Immature natural killer cell (primary cell): ENCODE data around the gene SAMD4B. TPM values are rescaled to one million over a fixed set of nuclear protein-coding genes. Genes with fewer than 3 reads are reported as not detected.

Experiments
- DNase-seq, 3 donors: peaks; one replicate each; pipeline ENCODE4 v3.0.0; 2022; ENCODE audit warnings: mixed read lengths in 1 of 3
- H3K27ac Mint-ChIP-seq, 6 donors: one replicate each; pipeline ENCODE4 v1.8.0; 2020; ENCODE audit warnings: mixed read lengths in 6 of 6, mild to moderate bottlenecking in 5 of 6, inconsistent platforms in 4 of 6, moderate library complexity in 3 of 6
- H3K27me3 Mint-ChIP-seq, 3 donors: one replicate each; pipeline ENCODE4 v1.8.0; 2020 to 2021; ENCODE audit warnings: low read depth in 3 of 3, mild to moderate bottlenecking in 3 of 3, mixed read lengths in 3 of 3, moderate library complexity in 3 of 3, inconsistent platforms in 1 of 3
- H3K36me3 Mint-ChIP-seq, 3 donors: one replicate each; pipeline ENCODE4 v1.8.0; 2020; ENCODE audit warnings: mixed read lengths in 3 of 3, inconsistent platforms in 2 of 3, mild to moderate bottlenecking in 2 of 3
- H3K4me1 Mint-ChIP-seq, 2 donors: one replicate each; pipeline ENCODE4 v1.8.0; 2020; ENCODE audit warnings: inconsistent platforms in 2 of 2, mild to moderate bottlenecking in 2 of 2, mixed read lengths in 2 of 2, moderate library complexity in 1 of 2
- H3K4me3 Mint-ChIP-seq, 5 donors: one replicate each; pipeline ENCODE4 v1.8.0; 2020; ENCODE audit warnings: mild to moderate bottlenecking in 5 of 5, mixed read lengths in 5 of 5, inconsistent platforms in 3 of 5, moderate library complexity in 3 of 5
- H3K9me3 Mint-ChIP-seq, 6 donors: one replicate each; pipeline ENCODE4 v1.8.0; 2020; ENCODE audit warnings: mild to moderate bottlenecking in 6 of 6, mixed read lengths in 6 of 6, inconsistent platforms in 4 of 6, moderate library complexity in 3 of 6
- polyA plus RNA-seq, 3 donors: library from polyadenylated mRNA; unstranded; fragments of 300-500 nt; fragmentation: Illumina TruSeq; gene quantifications; one replicate each; pipeline ENCODE4 v1.2.3, GENCODE V29; 2021

The SAMD4B gene
- polyA plus RNA-seq, 3 donors from 2014 or later: 2.9 to 17.8 (median 3.9) TPM

DNA sequence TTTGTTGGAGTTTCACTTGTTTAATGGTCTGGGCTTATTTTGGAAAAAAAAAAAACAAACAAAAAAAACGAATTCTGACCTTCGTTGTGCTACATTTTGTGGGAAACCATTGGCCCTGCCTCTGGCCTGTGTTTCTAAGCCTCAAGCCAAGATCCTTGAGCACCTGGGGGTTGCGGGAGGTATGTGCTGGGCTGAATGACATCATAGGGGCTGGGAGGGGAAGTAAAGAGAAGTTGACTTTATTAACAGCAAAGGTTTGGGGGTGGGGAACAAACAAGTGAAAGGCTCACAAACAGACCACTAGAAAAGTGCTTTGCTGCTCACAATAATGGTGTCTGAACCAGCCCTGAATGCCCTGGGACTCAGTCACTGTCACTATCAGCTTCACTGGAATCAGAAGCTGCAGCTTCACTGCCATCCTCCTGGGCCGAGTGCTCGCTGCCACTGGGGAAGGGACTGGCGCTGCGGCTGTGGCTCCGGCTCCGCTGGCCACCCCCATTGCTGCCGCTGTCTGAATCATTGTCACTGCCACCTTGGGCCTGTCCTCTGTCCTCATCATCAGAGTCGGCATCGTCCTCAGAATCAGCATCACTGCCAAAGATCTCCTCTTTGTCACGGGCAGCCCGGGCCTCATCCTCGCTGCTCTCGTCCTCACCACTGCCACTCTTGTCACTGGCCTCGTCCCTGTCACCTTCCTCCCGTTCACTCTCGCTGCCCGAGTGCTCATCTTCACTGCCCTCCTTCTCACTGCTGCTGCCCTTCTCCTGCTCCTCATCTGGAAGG lies 43.6 kb downstream of the SAMD4B start:
- peaks cover 0 to 8% (median 3%) of the 10 kb centered on the region in 3 donors for H3K27me3 Mint-ChIP-seq
- H3K9me3 Mint-ChIP-seq: no peaks in the 10 kb centered on the region
- peak overlapping the region in 4 of 6 donors; percentile 22 to 62 (median 56) for H3K27ac Mint-ChIP-seq
- peak overlapping the region in 1 of 5 donors; percentile 20 for H3K4me3 Mint-ChIP-seq
- no peak for DNase-seq
- peaks cover 10 to 15% of the 10 kb centered on the region in 2 donors for H3K4me1 Mint-ChIP-seq
- H3K36me3 Mint-ChIP-seq: peaks cover 13 to 30% (median 17%) of the 10 kb centered on the region in 3 donors

DNA sequence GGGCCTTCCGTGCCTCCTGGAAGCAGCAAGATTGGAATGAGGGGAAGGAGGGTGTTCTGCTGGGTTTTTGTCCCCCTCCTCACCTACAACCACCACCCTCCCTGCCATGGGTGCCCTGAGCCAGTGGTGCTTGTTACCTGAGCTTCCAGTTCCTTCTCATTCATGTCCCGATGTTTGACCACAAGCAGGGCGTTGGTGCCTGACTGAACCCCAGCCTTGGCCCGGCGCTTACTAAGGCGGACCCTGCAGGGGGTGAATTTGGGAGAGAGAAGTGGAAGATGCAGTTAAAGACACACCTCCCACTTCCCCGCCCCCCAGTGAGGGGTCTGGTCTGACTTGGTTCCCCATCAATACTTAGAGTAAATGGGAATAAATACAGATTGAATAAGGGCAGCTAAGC lies 44.3 kb downstream of the SAMD4B start:
- Mint-ChIP-seq H3K27ac (peak overlapping the region in 1 of 6 donors; percentile 59), H3K9me3 (no peaks in the 10 kb centered on the region), H3K4me1 (peaks cover 18 to 22% of the 10 kb centered on the region in 2 donors), H3K27me3 (peaks cover 3 to 13% (median 9%) of the 10 kb centered on the region in 3 donors), H3K4me3 (no peak overlapping the region), H3K36me3 (peaks cover 8 to 23% (median 10%) of the 10 kb centered on the region in 3 donors)
- no peak for DNase-seq

DNA sequence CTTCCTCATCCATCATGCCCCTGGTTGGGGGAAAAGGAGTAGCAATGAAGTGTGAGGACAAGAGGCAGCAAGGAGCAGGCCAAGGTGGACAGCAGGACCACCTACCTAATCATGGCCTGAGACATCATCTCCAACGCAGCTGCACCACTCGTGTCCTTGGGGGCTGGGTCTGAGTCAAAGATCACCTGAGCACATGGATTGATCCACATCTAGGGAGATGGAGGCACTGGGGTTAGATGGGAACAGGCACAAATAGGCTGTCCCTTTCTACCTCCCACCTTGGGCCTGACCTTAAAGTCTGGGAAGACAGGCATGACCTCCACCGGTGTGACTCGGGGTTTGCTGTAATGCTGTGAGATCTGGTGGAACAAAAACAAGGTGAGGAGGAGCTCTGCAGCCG lies 46.4 kb downstream of the SAMD4B start:
- Mint-ChIP-seq H3K4me1 (peaks cover 32% of the 10 kb centered on the region in 2 donors), H3K27ac (peak overlapping the region; percentile 63 to 99 (median 88)), H3K9me3 (no peaks in the 10 kb centered on the region), H3K36me3 (peaks cover 5 to 23% (median 10%) of the 10 kb centered on the region in 3 donors), H3K27me3 (peaks cover 3 to 13% (median 9%) of the 10 kb centered on the region in 3 donors), H3K4me3 (peak overlapping the region in 2 of 5 donors; percentile 20 to 38)
- no peak for DNase-seq

DNA sequence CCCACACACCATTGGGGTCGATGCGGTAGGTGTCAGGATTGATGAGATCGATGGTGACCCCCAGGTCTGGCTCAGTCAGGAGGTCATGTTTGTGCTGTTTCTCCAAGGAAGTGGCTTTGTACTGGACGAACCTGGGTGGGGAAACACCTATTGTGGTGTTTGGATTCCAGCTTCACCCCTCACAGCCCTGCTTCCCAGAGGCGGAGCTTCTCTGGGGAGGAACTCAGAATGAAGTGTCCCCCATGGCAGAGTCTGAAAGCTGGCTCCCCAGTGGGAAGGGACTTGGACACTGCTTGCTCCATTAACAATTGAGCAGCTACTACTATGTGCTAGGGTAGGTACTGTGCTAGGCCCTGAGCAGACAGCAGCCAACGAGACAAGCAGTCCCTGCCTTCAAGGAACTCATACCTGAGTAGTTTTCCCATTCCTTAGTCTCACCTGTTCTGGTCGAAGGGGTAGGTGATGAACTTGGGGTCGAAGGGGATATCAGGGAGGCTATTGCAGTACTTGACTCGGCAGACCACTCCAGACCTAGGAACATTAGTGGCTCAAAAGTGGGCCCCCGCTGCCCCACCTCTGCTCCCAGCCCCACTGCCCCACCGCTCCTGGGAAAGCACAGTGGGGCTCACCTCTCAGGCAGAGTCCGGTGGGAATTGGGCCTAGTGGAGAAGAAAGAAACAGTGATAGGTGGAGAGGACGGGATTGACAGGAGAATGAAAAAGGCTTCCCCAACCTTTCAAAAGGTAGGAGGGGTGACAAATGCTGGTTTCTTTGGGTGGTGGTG lies 47.6 kb downstream of the SAMD4B start:
- peak overlapping the region; percentile 94 to 98 (median 96) for H3K4me3 Mint-ChIP-seq
- H3K27me3 Mint-ChIP-seq: peaks cover 3 to 13% (median 9%) of the 10 kb centered on the region in 3 donors
- H3K4me1 Mint-ChIP-seq: peaks cover 36% of the 10 kb centered on the region in 2 donors
- DNase-seq: no peak
- no peaks in the 10 kb centered on the region for H3K9me3 Mint-ChIP-seq
- peak overlapping the region; percentile 97 to 99 (median 98) for H3K27ac Mint-ChIP-seq
- H3K36me3 Mint-ChIP-seq: peaks cover 5 to 27% (median 10%) of the 10 kb centered on the region in 3 donors

DNA sequence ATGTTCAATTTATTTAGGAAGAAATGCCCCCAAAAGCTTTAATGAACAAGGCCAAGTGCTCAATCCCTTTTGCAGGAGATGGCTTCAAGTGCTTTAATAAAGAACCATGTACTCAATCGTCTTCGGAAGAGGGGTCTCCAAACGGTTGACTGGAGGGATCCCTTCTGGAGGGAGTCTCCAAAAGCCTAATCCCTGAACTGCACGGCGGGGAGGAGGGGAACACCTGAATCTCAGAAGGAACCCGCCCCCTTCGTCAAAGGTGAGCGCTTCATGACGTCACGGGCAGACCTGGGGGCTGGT lies 48.2 kb downstream of the SAMD4B start:
- peaks cover 8 to 33% (median 15%) of the 10 kb centered on the region in 3 donors for H3K36me3 Mint-ChIP-seq
- peak overlapping the region; percentile 97 to 99 (median 98) for H3K27ac Mint-ChIP-seq
- DNase-seq: no peak
- H3K9me3 Mint-ChIP-seq: no peaks in the 10 kb centered on the region
- peak overlapping the region; percentile 94 to 98 (median 96) for H3K4me3 Mint-ChIP-seq
- peaks cover 36% of the 10 kb centered on the region in 2 donors for H3K4me1 Mint-ChIP-seq
- H3K27me3 Mint-ChIP-seq: peaks cover 3 to 10% (median 9%) of the 10 kb centered on the region in 3 donors

DNA sequence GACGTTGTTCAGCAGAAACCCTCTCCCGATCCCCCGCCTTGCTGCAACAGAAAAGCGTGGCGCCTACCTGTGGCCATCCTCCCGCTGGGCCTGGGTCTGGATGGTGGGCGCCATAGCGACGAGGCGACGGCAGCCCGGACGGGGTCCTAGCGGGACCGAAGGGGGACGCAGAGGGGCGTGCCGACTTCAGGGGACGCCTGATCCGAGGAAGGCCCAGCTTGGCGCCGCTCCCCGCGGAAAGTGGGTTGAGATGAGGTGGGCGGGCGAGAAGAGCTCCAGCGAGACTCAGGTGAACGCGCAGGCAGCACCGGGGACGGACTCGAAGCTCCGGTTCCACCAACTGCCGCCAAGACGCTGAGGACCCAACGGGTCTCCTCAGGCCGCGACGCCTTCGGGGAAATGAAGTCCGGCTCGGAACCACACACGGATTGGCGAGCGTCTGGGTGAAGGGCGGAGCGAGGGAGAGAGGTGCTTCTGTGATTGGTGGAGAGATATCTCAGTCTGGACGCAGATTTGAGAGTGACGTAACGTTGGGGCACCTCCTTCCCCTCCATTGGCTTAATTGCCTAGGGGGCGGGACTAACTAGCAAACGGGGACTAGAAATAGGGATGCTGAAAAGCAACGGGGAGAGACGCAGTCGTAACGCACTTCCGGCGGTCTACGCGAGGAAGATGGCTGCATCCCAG lies 48.7 kb downstream of the SAMD4B start, which contains the start of the genes MED29 and PAF1:
TSS of gene MED29 (plus strand) at position 628 of the 687 bp plus-strand sequence. CDS start at position 673, 45 bp downstream.
TSS of gene PAF1 (minus strand) at position 356 of the 687 bp plus-strand sequence. CDS start at position 114, 242 bp downstream.
- Mint-ChIP-seq H3K36me3 (peaks cover 8 to 30% (median 14%) of the 10 kb centered on the region in 3 donors), H3K4me3 (peak within 1 kb of the TSS; percentile 94 to 98 (median 96)), H3K9me3 (no peaks in the 10 kb centered on the region), H3K27me3 (peaks cover 3 to 10% (median 9%) of the 10 kb centered on the region in 3 donors), H3K27ac (peak within 1 kb of the TSS; percentile 97 to 99 (median 98)), H3K4me1 (peaks cover 36% of the 10 kb centered on the region in 2 donors)
- peak; percentile 99 for DNase-seq

DNA sequence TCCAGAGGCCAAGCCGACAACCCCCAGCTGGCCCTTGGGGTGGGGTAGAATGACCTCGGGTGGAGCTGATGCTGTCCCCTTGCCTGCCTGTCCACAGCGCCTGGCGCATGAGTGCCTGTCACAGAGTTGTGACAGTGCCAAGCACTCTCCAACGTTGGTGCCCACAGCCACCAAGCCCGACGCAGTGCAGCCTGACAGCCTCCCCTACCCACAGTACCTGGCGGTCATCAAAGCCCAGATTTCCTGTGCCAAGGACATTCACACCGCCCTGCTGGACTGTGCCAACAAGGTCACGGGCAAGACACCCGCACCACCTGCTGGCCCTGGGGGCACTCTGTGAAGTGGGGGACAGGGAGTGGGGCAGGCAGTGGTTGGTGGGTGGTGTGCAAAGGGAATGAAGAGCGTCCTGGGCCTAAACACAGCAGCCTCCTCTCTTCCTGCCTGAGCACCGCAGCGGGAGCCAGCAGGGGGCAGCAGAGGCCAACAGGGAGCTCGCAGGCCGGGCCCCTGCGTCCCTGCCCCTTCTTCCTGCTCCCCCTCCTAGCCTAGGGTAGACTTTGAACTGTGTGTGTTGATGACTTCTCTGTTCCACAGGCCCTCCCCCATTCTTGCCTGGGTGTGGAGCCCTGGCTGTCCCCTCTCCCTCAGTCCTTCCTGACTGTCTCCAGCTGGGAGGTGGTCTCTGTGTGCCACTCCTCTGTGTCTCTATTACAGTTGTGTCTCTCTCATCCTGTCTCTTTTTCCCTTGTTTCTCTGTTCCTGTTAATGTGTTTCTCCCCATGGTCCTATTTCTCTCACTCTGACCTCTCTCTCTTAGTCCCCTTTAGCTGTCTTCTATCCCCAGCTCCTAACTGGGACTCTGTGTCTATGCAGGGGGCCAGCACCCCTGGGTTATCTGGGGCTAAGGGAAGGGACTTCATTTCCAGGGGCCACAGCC lies 55.4 kb downstream of the SAMD4B start:
- peaks cover 58 to 59% of the 10 kb centered on the region in 2 donors for H3K4me1 Mint-ChIP-seq
- H3K9me3 Mint-ChIP-seq: no peaks in the 10 kb centered on the region

DNA sequence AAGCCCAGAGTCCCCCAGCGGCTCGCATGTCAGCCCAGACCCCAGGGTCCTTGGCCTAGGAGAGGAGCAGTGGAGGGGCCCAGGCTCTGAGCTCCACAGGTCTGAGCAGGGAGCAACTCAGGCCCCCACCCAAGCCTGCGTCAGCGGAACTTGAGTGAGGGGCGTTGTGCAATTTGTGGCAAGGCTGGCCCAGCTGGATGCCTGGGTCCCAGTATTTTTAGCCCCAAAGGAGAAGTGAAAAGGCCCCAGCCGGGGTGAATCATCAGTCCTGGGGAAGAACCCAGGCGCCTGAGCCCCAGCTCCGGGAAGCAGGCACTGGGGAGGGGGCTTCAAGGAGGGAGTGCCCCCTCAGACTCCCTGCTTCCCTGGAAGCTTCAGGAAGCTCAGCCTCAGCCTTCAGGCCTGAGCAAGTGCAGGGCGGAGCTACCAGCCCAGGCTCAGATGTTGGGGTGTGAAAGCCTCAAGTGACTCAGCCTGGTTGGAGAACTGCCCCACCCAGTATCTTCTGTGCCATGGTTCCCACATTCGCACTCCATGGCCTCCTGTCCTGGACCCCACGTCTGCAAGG lies 56.2 kb downstream of the SAMD4B start:
- H3K4me3 Mint-ChIP-seq: peak overlapping the region; percentile 71 to 81 (median 77)
- peaks cover 5 to 14% (median 12%) of the 10 kb centered on the region in 3 donors for H3K36me3 Mint-ChIP-seq
- H3K9me3 Mint-ChIP-seq: no peaks in the 10 kb centered on the region
- H3K27ac Mint-ChIP-seq: peak overlapping the region; percentile 97 to 100 (median 99)
- DNase-seq: peak; percentile 57 to 61 (median 60)
- peaks cover 22 to 36% (median 33%) of the 10 kb centered on the region in 3 donors for H3K27me3 Mint-ChIP-seq
- H3K4me1 Mint-ChIP-seq: peaks cover 60 to 61% of the 10 kb centered on the region in 2 donors

More for the DNA sequence above, 55.4 kb downstream of the SAMD4B start:
- Mint-ChIP-seq H3K27me3 (peaks cover 19 to 30% (median 27%) of the 10 kb centered on the region in 3 donors), H3K4me3 (peak overlapping the region; percentile 71 to 81 (median 77)), H3K27ac (peak overlapping the region; percentile 97 to 100 (median 99)), H3K36me3 (peaks cover 5 to 15% (median 12%) of the 10 kb centered on the region in 3 donors)
- peak; percentile 90 to 92 (median 90) for DNase-seq

DNA sequence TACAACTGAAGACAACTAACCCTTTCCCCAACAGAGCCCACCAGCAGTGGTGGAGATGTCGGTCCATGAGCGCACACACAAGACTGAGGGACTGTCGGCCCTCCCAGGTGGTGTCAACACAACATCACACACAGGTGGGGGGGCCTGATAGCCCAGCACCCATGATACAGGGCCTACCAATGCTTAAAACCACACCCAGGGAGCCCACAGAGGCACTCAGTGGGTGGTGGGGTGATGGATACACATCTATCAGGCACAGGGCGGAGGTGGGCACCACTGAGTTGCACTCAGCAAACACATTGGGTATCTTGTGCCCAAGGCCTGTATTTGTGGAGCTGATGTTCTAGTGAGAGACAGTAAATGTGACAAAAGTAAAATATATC lies 57.4 kb downstream of the SAMD4B start:
- Mint-ChIP-seq H3K9me3 (no peaks in the 10 kb centered on the region), H3K36me3 (peaks cover 5 to 7% (median 6%) of the 10 kb centered on the region in 3 donors), H3K27me3 (peaks cover 30 to 46% (median 43%) of the 10 kb centered on the region in 3 donors), H3K27ac (peak overlapping the region; percentile 97 to 100 (median 99)), H3K4me1 (peaks cover 60 to 63% of the 10 kb centered on the region in 2 donors), H3K4me3 (peak overlapping the region; percentile 20 to 77 (median 58))
- no peak for DNase-seq

DNA sequence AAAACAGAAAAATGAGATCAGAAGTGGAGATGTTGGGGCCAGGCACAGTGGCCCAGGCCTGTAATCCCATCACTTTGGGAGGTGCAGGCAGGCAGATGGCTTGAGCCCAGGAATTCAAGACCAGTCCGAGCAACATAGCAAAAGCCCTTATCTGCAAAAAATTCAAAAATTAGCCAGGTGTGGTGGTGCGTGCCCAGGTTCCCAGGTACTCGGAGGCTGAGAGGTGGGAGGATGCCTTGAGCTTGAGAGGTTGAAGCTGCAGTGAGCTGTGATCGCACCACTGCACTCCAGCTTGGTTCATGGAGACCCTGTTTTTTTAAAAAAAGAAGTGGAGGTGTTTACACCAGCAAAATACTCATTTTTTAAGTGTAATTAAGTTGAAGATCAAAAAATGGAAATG lies 57.8 kb downstream of the SAMD4B start:
- H3K4me1 Mint-ChIP-seq: peaks cover 60 to 67% of the 10 kb centered on the region in 2 donors
- peak overlapping the region; percentile 20 to 77 (median 58) for H3K4me3 Mint-ChIP-seq
- H3K36me3 Mint-ChIP-seq: peaks cover 3 to 6% (median 4%) of the 10 kb centered on the region in 3 donors
- H3K9me3 Mint-ChIP-seq: no peaks in the 10 kb centered on the region
- H3K27me3 Mint-ChIP-seq: peaks cover 33 to 46% (median 43%) of the 10 kb centered on the region in 3 donors
- no peak for DNase-seq
- peak overlapping the region; percentile 97 to 100 (median 99) for H3K27ac Mint-ChIP-seq

DNA sequence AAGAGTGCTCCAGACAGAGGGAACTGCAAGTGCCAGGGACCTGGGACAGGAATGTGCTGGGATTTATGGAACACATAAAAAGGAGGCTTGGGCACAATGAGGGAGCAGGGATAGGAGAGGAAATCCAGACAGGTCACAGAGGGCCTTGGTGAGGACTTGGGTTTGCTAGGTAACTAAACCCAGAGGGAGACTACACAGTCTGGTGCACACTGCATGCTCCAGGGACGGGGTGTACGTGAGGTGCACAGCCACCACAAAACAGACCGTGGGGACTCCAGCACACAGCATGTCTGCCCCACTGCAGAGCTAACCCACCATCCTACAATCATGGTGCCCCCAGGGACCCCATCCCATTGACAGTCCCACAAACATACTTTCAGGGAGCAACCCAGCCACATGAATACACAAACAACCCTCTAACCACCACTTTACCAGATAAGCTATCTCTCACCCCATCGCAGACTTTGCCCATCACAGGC lies 58.9 kb downstream of the SAMD4B start:
- H3K36me3 Mint-ChIP-seq: peaks cover 0 to 3% (median 0%) of the 10 kb centered on the region in 3 donors
- DNase-seq: no peak
- no peaks in the 10 kb centered on the region for H3K9me3 Mint-ChIP-seq
- peaks cover 36 to 52% (median 51%) of the 10 kb centered on the region in 3 donors for H3K27me3 Mint-ChIP-seq
- peak overlapping the region; percentile 68 to 89 (median 77) for H3K4me3 Mint-ChIP-seq
- peak overlapping the region; percentile 97 to 100 (median 99) for H3K27ac Mint-ChIP-seq
- H3K4me1 Mint-ChIP-seq: peaks cover 67 to 76% of the 10 kb centered on the region in 2 donors
